ENCODE measurements around the gene NR2C2. TPM values are rescaled to one million over a fixed set of nuclear protein-coding genes. Genes with fewer than 3 reads are reported as not detected.
A peak's percentile ranks its signal among the peaks of the same experiment; 100 is the strongest.

NR2C2 gene
- total RNA-seq, 4 donors from 2014 or later: 24.3 to 58.2 (median 39.9) TPM

DNA sequence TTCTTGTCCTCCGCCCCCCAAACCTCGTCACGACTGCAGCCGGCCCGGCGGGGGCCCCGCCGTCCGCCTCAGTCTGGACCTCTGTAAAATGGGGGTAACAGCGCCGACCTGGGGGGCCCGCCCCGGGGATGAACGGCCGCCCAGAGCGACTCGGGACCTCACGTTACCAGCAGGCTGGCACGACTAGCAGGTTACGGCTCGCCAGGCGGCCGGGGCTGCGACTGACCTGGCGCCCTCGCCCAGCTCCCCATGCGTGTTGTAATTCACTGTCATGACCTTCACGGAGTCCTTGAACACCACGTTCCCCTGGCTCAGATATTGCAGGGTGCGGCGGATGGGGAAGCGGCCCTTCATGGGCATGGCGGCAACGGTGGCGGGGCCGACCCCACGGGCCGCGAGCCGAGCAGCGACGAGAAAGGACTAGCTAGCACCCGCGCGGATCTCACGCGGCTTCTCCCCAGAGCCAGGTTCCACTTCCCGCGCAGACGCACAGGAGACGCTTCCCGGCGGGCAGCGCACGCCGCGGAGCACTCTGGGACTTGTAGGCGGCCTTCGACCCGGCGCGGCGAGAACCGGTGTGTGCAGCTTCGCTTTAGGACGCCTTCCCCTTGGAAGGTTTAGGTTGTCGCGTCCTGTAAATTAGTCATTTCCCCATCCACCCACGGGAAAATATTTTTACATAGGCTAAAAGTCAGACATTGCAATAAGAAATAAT, 117.6 kb downstream of the NR2C2 start, which contains the start of gene MRPS25:
TSS of gene MRPS25 (minus strand) at position 481 of the 715 bp plus-strand sequence. CDS start at position 360, 121 bp downstream.
- intact Hi-C loops (cut with DNase I; ENCODE audit: low total_unique reads): no loop called here
- TF ChIP-seq, protein P1, sequence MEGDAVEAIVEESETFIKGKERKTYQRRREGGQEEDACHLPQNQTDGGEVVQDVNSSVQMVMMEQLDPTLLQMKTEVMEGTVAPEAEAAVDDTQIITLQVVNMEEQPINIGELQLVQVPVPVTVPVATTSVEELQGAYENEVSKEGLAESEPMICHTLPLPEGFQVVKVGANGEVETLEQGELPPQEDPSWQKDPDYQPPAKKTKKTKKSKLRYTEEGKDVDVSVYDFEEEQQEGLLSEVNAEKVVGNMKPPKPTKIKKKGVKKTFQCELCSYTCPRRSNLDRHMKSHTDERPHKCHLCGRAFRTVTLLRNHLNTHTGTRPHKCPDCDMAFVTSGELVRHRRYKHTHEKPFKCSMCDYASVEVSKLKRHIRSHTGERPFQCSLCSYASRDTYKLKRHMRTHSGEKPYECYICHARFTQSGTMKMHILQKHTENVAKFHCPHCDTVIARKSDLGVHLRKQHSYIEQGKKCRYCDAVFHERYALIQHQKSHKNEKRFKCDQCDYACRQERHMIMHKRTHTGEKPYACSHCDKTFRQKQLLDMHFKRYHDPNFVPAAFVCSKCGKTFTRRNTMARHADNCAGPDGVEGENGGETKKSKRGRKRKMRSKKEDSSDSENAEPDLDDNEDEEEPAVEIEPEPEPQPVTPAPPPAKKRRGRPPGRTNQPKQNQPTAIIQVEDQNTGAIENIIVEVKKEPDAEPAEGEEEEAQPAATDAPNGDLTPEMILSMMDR (IDR thresholded peaks at IDR 0.05): no peak
- TF ChIP-seq POLR2A (IDR thresholded peaks at IDR 0.05): peak in 1 of 2 donors; percentile 53
- peak; percentile 86 to 97 for DNase-seq (ENCODE audit: low spot score in 2 of 2)
- peak within 1 kb of the TSS; percentile 89 for H3K4me3 ChIP-seq (ENCODE audit: low read depth, poor library complexity, severe bottlenecking)
- 0 to 1% methylated on average over 38 to 43 of the region's 69 CpGs for WGBS, 2 donors

GRCh38 chr3:15065550-15066007, 118.2 kb downstream of the NR2C2 start:
- intact Hi-C loops (cut with DNase I; ENCODE audit: low total_unique reads): no loop called here

DNA sequence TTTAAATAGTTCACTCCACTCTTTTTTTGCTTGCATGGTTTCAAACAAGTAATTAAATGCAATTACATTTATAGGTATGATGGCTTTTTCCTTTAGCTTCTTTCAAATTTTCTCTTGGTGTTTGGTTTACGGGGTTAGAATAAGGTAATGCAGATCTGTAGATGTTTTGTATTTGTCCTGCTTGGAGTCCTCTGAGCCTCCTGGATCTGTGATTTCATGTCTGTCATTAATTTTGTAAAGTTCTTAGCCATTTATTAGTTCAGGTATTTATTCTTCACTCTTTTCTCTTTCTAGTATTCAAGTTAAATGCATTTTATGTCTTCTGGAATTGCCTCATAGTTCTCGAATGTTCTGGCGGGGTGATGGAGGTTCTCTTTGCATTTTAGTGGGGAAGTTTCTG, 119.1 kb downstream of the NR2C2 start:
- H3K4me3 ChIP-seq (ENCODE audit: low read depth, poor library complexity, severe bottlenecking): no peak overlapping the region
- DNase-seq (ENCODE audit: low spot score in 2 of 2): no peak
- intact Hi-C loops (cut with DNase I; ENCODE audit: low total_unique reads): no loop called here
- WGBS, 2 donors: 91 to 98% methylated on average over 3 of the region's 3 CpGs
- no peak for TF ChIP-seq POLR2A (IDR thresholded peaks at IDR 0.05)
- TF ChIP-seq, protein P1 (IDR thresholded peaks at IDR 0.05): no peak

More at GRCh38 chr3:15065550-15066007, 118.2 kb downstream of the NR2C2 start:
- TF ChIP-seq POLR2A (IDR thresholded peaks at IDR 0.05): no peak
- TF ChIP-seq, protein P1 (IDR thresholded peaks at IDR 0.05): no peak
- H3K4me3 ChIP-seq (ENCODE audit: low read depth, poor library complexity, severe bottlenecking): no peak overlapping the region
- WGBS, 2 donors: 54 to 56% methylated on average over 16 of the region's 16 CpGs
- DNase-seq (ENCODE audit: low spot score in 2 of 2): no peak

DNA sequence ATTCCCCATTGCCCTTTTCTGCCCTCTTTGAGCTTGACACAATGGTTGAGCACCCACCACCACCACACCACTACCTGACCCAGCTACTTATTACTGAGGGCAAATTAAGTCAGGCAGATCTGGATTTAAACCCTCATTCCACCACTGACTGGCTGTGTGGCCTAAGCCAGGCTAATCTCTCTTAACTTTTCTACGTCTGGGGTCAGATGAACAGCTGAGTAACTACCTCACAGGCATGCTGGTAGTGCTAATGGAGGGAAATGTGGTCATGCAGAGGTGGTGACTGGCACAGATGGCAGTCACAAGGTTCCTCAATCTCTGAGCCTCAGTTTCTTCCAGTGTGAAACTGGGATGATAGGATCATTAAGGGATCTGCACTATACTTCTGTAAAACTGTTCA, 122.1 kb downstream of the NR2C2 start:
- no peak overlapping the region for H3K4me3 ChIP-seq (ENCODE audit: low read depth, poor library complexity, severe bottlenecking)
- DNase-seq (ENCODE audit: low spot score in 2 of 2): no peak
- 89 to 100% methylated on average over 1 of the region's 1 CpG for WGBS, 2 donors
- TF ChIP-seq, protein P1 (IDR thresholded peaks at IDR 0.05): no peak
- no peak for TF ChIP-seq POLR2A (IDR thresholded peaks at IDR 0.05)
- intact Hi-C loops (cut with DNase I; ENCODE audit: low total_unique reads): no loop called here

DNA sequence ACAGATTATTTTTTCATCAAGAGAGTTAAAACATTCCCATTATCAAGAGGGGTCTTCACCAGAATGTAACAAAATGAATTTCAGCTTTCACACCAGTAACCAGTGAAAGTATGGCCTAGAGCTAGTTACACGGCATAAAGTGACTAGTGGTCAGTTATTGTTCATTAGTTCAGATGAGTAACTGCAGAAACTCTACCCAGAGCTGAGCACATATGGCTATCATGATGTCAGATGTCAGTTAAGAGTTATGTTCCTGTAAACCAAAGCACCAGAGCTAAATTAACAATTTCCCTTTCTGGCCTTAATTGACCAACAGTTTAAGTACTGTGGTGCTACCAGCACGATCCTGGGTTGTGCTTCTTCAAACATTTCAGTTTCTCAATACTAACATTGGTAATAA, 124.3 kb downstream of the NR2C2 start:
- H3K4me3 ChIP-seq (ENCODE audit: low read depth, poor library complexity, severe bottlenecking): no peak overlapping the region
- DNase-seq (ENCODE audit: low spot score in 2 of 2): no peak
- intact Hi-C loops (cut with DNase I; ENCODE audit: low total_unique reads): no loop called here
- TF ChIP-seq POLR2A (IDR thresholded peaks at IDR 0.05): no peak
- TF ChIP-seq, protein P1 (IDR thresholded peaks at IDR 0.05): no peak
- WGBS, 2 donors: 84 to 85% methylated on average over 2 of the region's 2 CpGs
